Coronary artery (tissue), 2 donors: ENCODE measurements around the gene KRTAP10-8.

Experiments used
- DNase-seq: peaks from one replicate; pipeline ENCODE4 v3.0.0-alpha.2; 2017; ENCODE audit warnings: low spot score
- H3K27ac ChIP-seq, 2 donors: fragments of 200-600 bp; sonication (generic); one replicate each; pipeline ENCODE4 v1.5.1; 2016 to 2019
- H3K4me3 ChIP-seq: fragments of 200-600 bp; sonication (generic); 2 replicates; pipeline ENCODE4 v1.5.1; 2016; ENCODE audit warnings: mild to moderate bottlenecking, moderate library complexity
- CTCF ChIP-seq: fragments of 200-600 bp; sonication (generic); IDR thresholded peaks from one replicate; pipeline ENCODE4 v1.5.1; 2019; ENCODE audit warnings: antibody characterized with exemption

Gene KRTAP10-8

GRCh38 chr21:44581158-44581557, 30.7 kb upstream of the KRTAP10-8 start:
- H3K4me3 ChIP-seq = no peak overlapping the region
- no peak for DNase-seq
- TF ChIP-seq CTCF = no peak
- no peak overlapping the region for H3K27ac ChIP-seq

GRCh38 chr21:44582055-44582454, 29.8 kb upstream of the KRTAP10-8 start:
- DNase-seq = no peak
- TF ChIP-seq CTCF = no peak
- Histone ChIP-seq H3K4me3 (no peak overlapping the region), H3K27ac (no peak overlapping the region)

GRCh38 chr21:44583089-44583799, 28.6 kb upstream of the KRTAP10-8 start:
- Histone ChIP-seq H3K4me3 (no peak overlapping the region), H3K27ac (no peak overlapping the region)
- DNase-seq = no peak
- TF ChIP-seq CTCF = no peak

GRCh38 chr21:44583800-44584147, 28.1 kb upstream of the KRTAP10-8 start:
- no peak for TF ChIP-seq CTCF
- no peak overlapping the region for H3K4me3 ChIP-seq
- H3K27ac ChIP-seq = no peak overlapping the region
- DNase-seq = no peak

GRCh38 chr21:44585892-44586291, 26.0 kb upstream of the KRTAP10-8 start:
- TF ChIP-seq CTCF = no peak
- Histone ChIP-seq H3K4me3 (no peak overlapping the region), H3K27ac (no peak overlapping the region)
- DNase-seq = no peak

- Histone ChIP-seq H3K27ac (no peak overlapping the region), H3K4me3 (no peak overlapping the region)
- DNase-seq = no peak
- TF ChIP-seq CTCF = no peak
These were observed 22.8 kb upstream of the KRTAP10-8 start for GRCh38 chr21:44589094-44589493.

GRCh38 chr21:44589586-44590305, 22.1 kb upstream of the KRTAP10-8 start:
- TF ChIP-seq CTCF = no peak
- no peak for DNase-seq
- Histone ChIP-seq H3K4me3 (no peak overlapping the region), H3K27ac (no peak overlapping the region)
